Prostate gland (tissue), 2 donors: Measurements from ENCODE around the gene PLA2G4E.

Experiments
- CTCF ChIP-seq, 4 experiments: fragments of 200-600 bp in 2 of 4; fragments of 450-650 bp in 2 of 4; sonication (generic) in 2 of 4; IDR thresholded peaks; 1 replicate in 3 of 4; 2 replicates in 1 of 4; pipeline ENCODE4 v1.5.1; 2016 to 2019; ENCODE audit warnings: antibody characterized with exemption in 4 of 4, mild to moderate bottlenecking in 2 of 4, moderate library complexity in 2 of 4
- POLR2A ChIP-seq: fragments of 450-650 bp; IDR thresholded peaks from one replicate; pipeline ENCODE4 v1.6.1; 2016; ENCODE audit warnings: antibody characterized with exemption, mild to moderate bottlenecking
- POLR2AphosphoS5 ChIP-seq: sonication (generic); formaldehyde crosslinking; IDR thresholded peaks from one replicate; pipeline ENCODE4 v1.6.1; 2017; ENCODE audit warnings: antibody characterized with exemption

GRCh38 chr15:41996921-41997592 lies 23.8 kb downstream of the PLA2G4E start:
- no peak for TF ChIP-seq CTCF (IDR thresholded peaks at IDR 0.05)
- no peak for TF ChIP-seq POLR2AphosphoS5
- no peak for TF ChIP-seq POLR2A
